ENCODE results near the gene CCDC47. TPM values are rescaled to one million over a fixed set of nuclear protein-coding genes. Genes with fewer than 3 reads are reported as not detected.

Gene CCDC47, protein sequence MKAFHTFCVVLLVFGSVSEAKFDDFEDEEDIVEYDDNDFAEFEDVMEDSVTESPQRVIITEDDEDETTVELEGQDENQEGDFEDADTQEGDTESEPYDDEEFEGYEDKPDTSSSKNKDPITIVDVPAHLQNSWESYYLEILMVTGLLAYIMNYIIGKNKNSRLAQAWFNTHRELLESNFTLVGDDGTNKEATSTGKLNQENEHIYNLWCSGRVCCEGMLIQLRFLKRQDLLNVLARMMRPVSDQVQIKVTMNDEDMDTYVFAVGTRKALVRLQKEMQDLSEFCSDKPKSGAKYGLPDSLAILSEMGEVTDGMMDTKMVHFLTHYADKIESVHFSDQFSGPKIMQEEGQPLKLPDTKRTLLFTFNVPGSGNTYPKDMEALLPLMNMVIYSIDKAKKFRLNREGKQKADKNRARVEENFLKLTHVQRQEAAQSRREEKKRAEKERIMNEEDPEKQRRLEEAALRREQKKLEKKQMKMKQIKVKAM
- total RNA-seq (2014; rRNA removed) (147 and 163 TPM in 2 replicates), Bru-seq, nascent RNA (percentile 93 among the genes with signal in this experiment), BruChase-seq, experiment 1, labeled RNA remaining after a 6-hour chase (percentile 97 among the genes with signal in this experiment), BruChase-seq, experiment 2, labeled RNA remaining after a 2-hour chase (percentile 95 among the genes with signal in this experiment)
- long read RNA-seq, transcript CCDC47-201 (13 exons, 3,466 nt), result major isoform, 248 of 278 reads
- long read RNA-seq, transcript CCDC47-204 (12 exons, 1,719 nt), result minor isoform, 8 of 278 reads
- long read RNA-seq, partial matches to known transcripts, result 12 of 278 reads
- long read RNA-seq, other reads (novel, unspliced or antisense), result 10 of 278 reads

DNA sequence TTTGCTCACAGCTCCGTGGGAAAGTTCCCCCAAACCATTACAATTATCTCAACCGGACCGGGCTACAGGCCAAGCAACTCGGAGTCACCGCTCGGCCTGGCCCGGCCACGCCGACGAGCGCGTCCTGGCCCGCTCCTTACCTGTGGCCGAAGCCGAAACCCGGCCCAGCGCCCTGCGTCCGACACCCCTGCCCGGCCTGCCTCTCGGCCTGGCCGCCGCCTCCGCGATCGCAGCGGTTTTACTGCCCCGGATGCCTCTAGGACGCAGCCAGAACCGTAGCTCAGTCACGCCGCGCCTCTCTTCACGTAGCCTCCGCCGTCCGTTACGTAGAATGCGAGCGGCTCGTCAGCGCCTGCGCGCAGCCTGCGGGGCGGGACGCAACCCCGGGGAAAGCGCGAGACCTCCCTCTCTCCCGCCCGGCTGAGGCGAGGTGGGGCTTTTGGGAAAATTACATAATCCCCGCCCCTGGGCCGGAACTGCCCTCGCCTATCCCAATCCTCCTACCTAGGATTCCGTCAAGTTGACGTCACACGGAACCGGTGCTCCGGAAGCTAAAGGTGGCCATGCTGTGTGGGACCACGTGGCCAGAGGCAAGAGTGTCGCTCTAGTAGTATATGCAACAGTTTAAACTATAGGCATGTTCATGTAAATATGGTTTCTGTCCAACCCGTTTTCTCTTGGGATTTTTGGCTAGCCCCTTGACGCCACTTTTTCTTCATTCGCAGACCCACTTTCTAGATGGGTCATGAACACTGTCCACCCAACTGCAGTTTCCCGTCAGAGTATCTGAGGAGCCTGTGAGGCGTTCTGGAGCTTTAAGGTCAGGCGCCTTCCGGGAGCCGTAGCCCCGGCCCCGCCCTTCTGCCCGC lies at the start of gene CCDC47:
Gene CCDC47, minus strand, starts transcription at position 326 of the 869 bp plus-strand sequence. CDS start 7,422 bp downstream, outside the sequence.
- Histone ChIP-seq H3K9me3 (ENCODE audit: low read length) (no peaks in the 10 kb centered on the region), H3K79me2 (ENCODE audit: low read length) (peaks cover 94% of the 10 kb centered on the region), H3K9me2 (replicated peaks; ENCODE audit: low read length) (no peaks in the 10 kb centered on the region), H3K27me3 (ENCODE audit: low read length) (no peaks in the 10 kb centered on the region), H3K27ac (ENCODE audit: low read length) (peak within 1 kb of the TSS; percentile 98), H3K4me2 (ENCODE audit: low read length) (peak within 1 kb of the TSS; percentile 88), H2AFZ (ENCODE audit: low read length) (peak within 1 kb of the TSS; percentile 63), H3K4me3 (ENCODE audit: low read length) (peak within 1 kb of the TSS; percentile 88), H3K36me3 (ENCODE audit: low read depth, low read length) (peaks cover 21% of the 10 kb centered on the region; the same call in 1 of the 2 replicates), H3K4me1 (ENCODE audit: insufficient read depth, low read length) (peaks cover 34% of the 10 kb centered on the region), H4K20me1 (ENCODE audit: low read length) (peaks cover 55% of the 10 kb centered on the region), H3F3A (ENCODE audit: low read length, unreplicated experiment) (no peaks in the 10 kb centered on the region), H3K9ac (ENCODE audit: low read length) (peak within 1 kb of the TSS; percentile 98)
- DNase-seq, result peak; percentile 100
- peak; percentile 87 for ATAC-seq
- TF ChIP-seq EZH2phosphoT487 (IDR thresholded peaks at IDR 0.05; ENCODE audit: borderline replicate concordance, low read length) (no peak), EZH2 (IDR thresholded peaks at IDR 0.05; ENCODE audit: low read length, unreplicated experiment) (no peak)
- TF ChIP-seq, protein P1, sequence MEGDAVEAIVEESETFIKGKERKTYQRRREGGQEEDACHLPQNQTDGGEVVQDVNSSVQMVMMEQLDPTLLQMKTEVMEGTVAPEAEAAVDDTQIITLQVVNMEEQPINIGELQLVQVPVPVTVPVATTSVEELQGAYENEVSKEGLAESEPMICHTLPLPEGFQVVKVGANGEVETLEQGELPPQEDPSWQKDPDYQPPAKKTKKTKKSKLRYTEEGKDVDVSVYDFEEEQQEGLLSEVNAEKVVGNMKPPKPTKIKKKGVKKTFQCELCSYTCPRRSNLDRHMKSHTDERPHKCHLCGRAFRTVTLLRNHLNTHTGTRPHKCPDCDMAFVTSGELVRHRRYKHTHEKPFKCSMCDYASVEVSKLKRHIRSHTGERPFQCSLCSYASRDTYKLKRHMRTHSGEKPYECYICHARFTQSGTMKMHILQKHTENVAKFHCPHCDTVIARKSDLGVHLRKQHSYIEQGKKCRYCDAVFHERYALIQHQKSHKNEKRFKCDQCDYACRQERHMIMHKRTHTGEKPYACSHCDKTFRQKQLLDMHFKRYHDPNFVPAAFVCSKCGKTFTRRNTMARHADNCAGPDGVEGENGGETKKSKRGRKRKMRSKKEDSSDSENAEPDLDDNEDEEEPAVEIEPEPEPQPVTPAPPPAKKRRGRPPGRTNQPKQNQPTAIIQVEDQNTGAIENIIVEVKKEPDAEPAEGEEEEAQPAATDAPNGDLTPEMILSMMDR (conservative IDR thresholded peaks at IDR 0.05; ENCODE audit: low read depth, low read length), result no peak
- POLR2A ChIA-PET (ENCODE audit: unreplicated experiment), result interaction anchor here (0.5 to 1.1 kb wide), 10 partner anchors 16 to 527 kb away, joined by 3 to 7 read pairs (median 4); partner anchors contain the start of gene SMARCD2
- intact Hi-C loops (cut with micrococcal nuclease), result loop anchor here (1.0 to 10.0 kb wide), 4 partner anchors 12 to 339 kb away; partner anchors contain the start of genes FTSJ3, PSMC5 and STRADA
- CTCF ChIA-PET, result interaction anchor here (0.6 to 1.1 kb wide), 3 partner anchors 53 to 312 kb away, joined by 3 to 4 read pairs (median 4); no protein-coding TSS in a partner anchor
- no TSS peak for BruUV-seq (replicated peaks)

DNA sequence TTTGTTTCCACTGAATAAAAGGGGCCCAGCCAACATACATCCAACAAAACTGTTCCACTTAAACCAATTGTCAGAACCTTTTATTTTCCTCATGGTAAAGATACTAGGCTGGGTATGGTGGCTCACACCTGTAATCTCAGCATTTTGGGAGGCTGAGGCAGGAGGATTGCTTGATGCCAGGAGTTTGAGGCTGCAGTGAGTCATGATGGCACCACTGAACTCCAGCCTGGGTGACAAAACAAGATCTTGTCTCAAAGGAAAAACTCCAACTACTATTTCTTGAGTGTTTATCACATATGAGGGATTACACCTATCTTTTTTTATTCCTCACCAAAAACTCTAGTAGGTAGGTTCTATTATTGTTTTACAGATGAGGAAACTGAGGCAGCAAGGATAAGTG lies 49.1 kb upstream of the CCDC47 start:
- ATAC-seq (no peak), DNase-seq (no peak)
- intact Hi-C loops (cut with micrococcal nuclease), result no loop called here
- Histone ChIP-seq H2AFZ (ENCODE audit: low read length) (no peak overlapping the region), H3K9me3 (ENCODE audit: low read length) (no peaks in the 10 kb centered on the region), H3K36me3 (ENCODE audit: low read depth, low read length) (peaks cover 76% of the 10 kb centered on the region), H3K4me3 (ENCODE audit: low read length) (no peak overlapping the region), H3K4me2 (ENCODE audit: low read length) (no peak overlapping the region), H3K4me1 (ENCODE audit: insufficient read depth, low read length) (peaks cover 9% of the 10 kb centered on the region), H3K79me2 (ENCODE audit: low read length) (peaks cover 42% of the 10 kb centered on the region), H3K27me3 (ENCODE audit: low read length) (no peaks in the 10 kb centered on the region), H4K20me1 (ENCODE audit: low read length) (0 out of 2 replicates have a peak, but pooled peaks cover 14% of the 10 kb centered on the region), H3K9ac (ENCODE audit: low read length) (no peak overlapping the region), H3K27ac (ENCODE audit: low read length) (no peak overlapping the region), H3K9me2 (replicated peaks; ENCODE audit: low read length) (no peaks in the 10 kb centered on the region), H3F3A (ENCODE audit: low read length, unreplicated experiment) (peaks cover 6% of the 10 kb centered on the region)
- ChIA-PET POLR2A (ENCODE audit: unreplicated experiment) (no interaction called here), CTCF (no interaction called here)
- no TSS peak for BruUV-seq (replicated peaks)
- TF ChIP-seq EZH2 (IDR thresholded peaks at IDR 0.05; ENCODE audit: low read length, unreplicated experiment) (no peak), EZH2phosphoT487 (IDR thresholded peaks at IDR 0.05; ENCODE audit: borderline replicate concordance, low read length) (no peak)
- TF ChIP-seq, protein P1 (conservative IDR thresholded peaks at IDR 0.05; ENCODE audit: low read depth, low read length), result no peak
